Spleen (tissue), 11 donors: ENCODE measurements around the gene HSD11B1. TPM values are rescaled to one million over a fixed set of nuclear protein-coding genes. Genes with fewer than 3 reads are reported as not detected.

Source experiments
- DNase-seq: peaks from one replicate; pipeline ENCODE4 v3.0.0-alpha.2; 2020
- H3K27ac ChIP-seq, 8 donors: fragments of 200-600 bp; sonication (generic) in 7 of 8; 1 replicate in 4 of 8; 2 replicates in 4 of 8; pipeline versions ENCODE4 v1.5.0 to v1.8.0; 2016 to 2021; ENCODE audit warnings: inconsistent platforms in 4 of 8, mild to moderate bottlenecking in 4 of 8, moderate library complexity in 1 of 8
- H3K27me3 ChIP-seq, 7 donors: fragments of 200-600 bp; sonication (generic) in 6 of 7; replicated peaks in 1 of 7; 1 replicate in 4 of 7; 2 replicates in 3 of 7; pipeline versions ENCODE4 v1.5.0 to v1.8.0; 2016 to 2021; ENCODE audit warnings: inconsistent platforms in 3 of 7, mild to moderate bottlenecking in 1 of 7
- H3K36me3 ChIP-seq, 6 donors: fragments of 200-600 bp; sonication (generic) in 5 of 6; 1 replicate in 4 of 6; 2 replicates in 2 of 6; pipeline versions ENCODE4 v1.5.0 to v1.8.0; 2016 to 2021; ENCODE audit warnings: inconsistent platforms in 2 of 6
- H3K4me1 ChIP-seq, 6 donors: fragments of 200-600 bp; sonication (generic) in 5 of 6; 1 replicate in 3 of 6; 2 replicates in 3 of 6; pipeline versions ENCODE4 v1.5.0 to v1.8.0; 2016 to 2021; ENCODE audit warnings: inconsistent platforms in 3 of 6
- H3K4me3 ChIP-seq, 8 donors: fragments of 200-600 bp; sonication (generic) in 7 of 8; 1 replicate in 4 of 8; 2 replicates in 4 of 8; pipeline versions ENCODE4 v1.5.0 to v1.8.0; 2016 to 2021; ENCODE audit warnings: inconsistent platforms in 4 of 8, mild to moderate bottlenecking in 4 of 8, moderate library complexity in 2 of 8
- H3K9me3 ChIP-seq, 8 donors: fragments of 200-600 bp; sonication (generic) in 7 of 8; 1 replicate in 4 of 8; 2 replicates in 4 of 8; pipeline versions ENCODE4 v1.5.0 to v1.8.0; 2016 to 2021; ENCODE audit warnings: inconsistent platforms in 4 of 8
- CTCF ChIP-seq, 11 experiments: fragments of 200-600 bp in 7 of 11; fragments of 450-650 bp in 4 of 11; sonication (generic) in 4 of 11; IDR thresholded peaks in 8 of 11; conservative IDR thresholded peaks in 3 of 11; 1 replicate in 7 of 11; 2 replicates in 4 of 11; pipeline versions ENCODE4 v1.4.0 to v1.8.0; 2016 to 2021; ENCODE audit warnings: antibody characterized with exemption in 11 of 11, inconsistent platforms in 4 of 11, mild to moderate bottlenecking in 1 of 11
- POLR2A ChIP-seq, 3 donors: fragments of 450-650 bp; IDR thresholded peaks; one replicate each; pipeline ENCODE4 v1.5.1; 2017; ENCODE audit warnings: antibody characterized with exemption in 3 of 3, mild to moderate bottlenecking in 1 of 3
- POLR2AphosphoS5 ChIP-seq, 3 donors: sonication (generic); formaldehyde crosslinking; IDR thresholded peaks; one replicate each; pipeline ENCODE4 v1.5.1; 2017; ENCODE audit warnings: antibody characterized with exemption in 3 of 3
- WGBS, 5 donors: extraction: QIAGEN DNeasy Blood & Tissue Kit in 3 of 5; methylation state at CpG; one replicate each; pipeline versions ENCODE4 v1.1.5 to v1.1.7; 2013 to 2018; 5-methylcytosine and 5-hydroxymethylcytosine counted together
- intact Hi-C: fragments of 100-400 bp; cut with DNase I; formaldehyde crosslinking; loops from one replicate; pipeline ENCODE4 v1.15.0; 2023; ENCODE audit warnings: low total_unique reads
- polyA plus RNA-seq, 3 donors: library from polyadenylated mRNA; stranded (reverse); fragments of 200-250 nt; gene quantifications; one replicate each; pipeline ENCODE4 v1.2.1, GENCODE V29; 2013
- total RNA-seq, 7 donors: library from RNA; depleted of rRNA in 3 of 7; stranded (reverse); fragments of >200 nt in 3 of 7; fragmentation: NEBNext Ultra II Directional in 4 of 7; extraction: Animal tissue kit (Norgen Biotek cat#: 25700) in 4 of 7; gene quantifications; one replicate each; pipeline versions ENCODE4 v1.1.0 to v1.2.1, GENCODE V29; 2016 to 2021
- donor health status: healthy with polysubstance abuse.
- donor health status: DM: no; HTN: no; CAD: no; lungs with moderate emphysema.
- donor health status: DM: no; HTN: no; CAD: no.
- donor health status: Bipolar disorder and iron deficiency.
- donor health status: healthy.
- donor health status: DM: no; HTN: no; CAD: no.
- donor health status: DM: yes; HTN: yes; CAD: no.

HSD11B1 gene
- total and polyA plus RNA-seq, 10 donors, result 1.8 to 14.9 (median 3.7) TPM

GRCh38 chr1:209703834-209704504 is 677 bp upstream of the HSD11B1 start:
- Histone ChIP-seq H3K4me1 (peaks cover 0 to 9% (median 4%) of the 10 kb centered on the region in 6 donors), H3K9me3 (no peaks in the 10 kb centered on the region), H3K27me3 (no peaks in the 10 kb centered on the region), H3K4me3 (no peak overlapping the region), H3K36me3 (no peaks in the 10 kb centered on the region), H3K27ac (no peak overlapping the region)
- TF ChIP-seq CTCF (IDR thresholded peaks at IDR 0.05 in 8 of 11, conservative IDR thresholded peaks at IDR 0.05 in 3 of 11) (no peak), POLR2AphosphoS5 (IDR thresholded peaks at IDR 0.05) (no peak), POLR2A (IDR thresholded peaks at IDR 0.05) (no peak)
- DNase-seq, result no peak
- intact Hi-C loops, result no loop called here
- 41 to 64% (median 57%) methylated on average over 6 of the region's 6 CpGs for WGBS, 5 donors

DNA sequence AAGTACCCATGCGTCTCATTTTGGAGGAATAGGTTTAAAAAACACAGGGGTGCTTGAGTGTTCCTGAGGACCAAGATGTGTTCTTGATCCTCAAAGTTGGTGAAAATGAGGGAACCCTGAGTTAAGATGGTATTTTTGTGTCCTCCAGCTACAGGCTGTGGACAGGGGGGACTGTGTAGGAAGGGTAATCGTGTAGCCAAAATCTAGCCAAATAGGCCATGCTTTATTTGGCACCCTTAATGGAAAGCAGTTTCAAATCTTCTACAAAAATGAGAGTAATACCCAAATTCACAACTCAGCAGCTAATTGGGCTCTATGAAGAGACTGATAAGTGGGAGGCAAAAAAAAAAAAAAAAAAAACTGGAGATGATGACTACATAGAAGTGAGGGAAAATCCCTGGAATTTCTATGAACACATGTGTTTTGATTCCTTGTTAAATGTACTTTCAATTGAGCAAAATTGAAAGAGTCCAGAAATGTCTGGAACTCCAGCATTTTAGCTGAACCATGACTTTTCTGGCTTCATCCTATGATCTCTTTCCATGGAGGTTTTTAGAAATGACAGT is 470 bp downstream of the HSD11B1 start:
- H3K27me3 ChIP-seq, result no peaks in the 10 kb centered on the region
- 70 to 90% (median 85%) methylated on average over 2 of the region's 2 CpGs for WGBS, 5 donors
- no peaks in the 10 kb centered on the region for H3K9me3 ChIP-seq
- TF ChIP-seq POLR2A (IDR thresholded peaks at IDR 0.05) (no peak), CTCF (IDR thresholded peaks at IDR 0.05 in 8 of 11, conservative IDR thresholded peaks at IDR 0.05 in 3 of 11) (no peak), POLR2AphosphoS5 (IDR thresholded peaks at IDR 0.05) (no peak)
- H3K27ac ChIP-seq, result peak overlapping the region in 2 of 8 donors; percentile 10 to 27
- no peak for DNase-seq
- no peaks in the 10 kb centered on the region for H3K36me3 ChIP-seq
- intact Hi-C loops, result no loop called here
- H3K4me1 ChIP-seq, result peaks cover 0 to 9% (median 4%) of the 10 kb centered on the region in 6 donors
- H3K4me3 ChIP-seq, result no peak overlapping the region

- 88 to 100% (median 94%) methylated on average over 3 of the region's 3 CpGs for WGBS, 5 donors
- no peaks in the 10 kb centered on the region for H3K36me3 ChIP-seq
- H3K27ac ChIP-seq, result no peak overlapping the region
- H3K4me1 ChIP-seq, result peaks cover 0 to 9% (median 4%) of the 10 kb centered on the region in 6 donors
- H3K9me3 ChIP-seq, result no peaks in the 10 kb centered on the region
- no peak for DNase-seq
- intact Hi-C loops, result no loop called here
- no peaks in the 10 kb centered on the region for H3K27me3 ChIP-seq
- TF ChIP-seq POLR2AphosphoS5 (IDR thresholded peaks at IDR 0.05) (no peak), CTCF (IDR thresholded peaks at IDR 0.05 in 8 of 11, conservative IDR thresholded peaks at IDR 0.05 in 3 of 11) (no peak), POLR2A (IDR thresholded peaks at IDR 0.05) (no peak)
- no peak overlapping the region for H3K4me3 ChIP-seq
These were observed 2.0 kb downstream of the HSD11B1 start for GRCh38 chr1:209706622-209707021.

DNA sequence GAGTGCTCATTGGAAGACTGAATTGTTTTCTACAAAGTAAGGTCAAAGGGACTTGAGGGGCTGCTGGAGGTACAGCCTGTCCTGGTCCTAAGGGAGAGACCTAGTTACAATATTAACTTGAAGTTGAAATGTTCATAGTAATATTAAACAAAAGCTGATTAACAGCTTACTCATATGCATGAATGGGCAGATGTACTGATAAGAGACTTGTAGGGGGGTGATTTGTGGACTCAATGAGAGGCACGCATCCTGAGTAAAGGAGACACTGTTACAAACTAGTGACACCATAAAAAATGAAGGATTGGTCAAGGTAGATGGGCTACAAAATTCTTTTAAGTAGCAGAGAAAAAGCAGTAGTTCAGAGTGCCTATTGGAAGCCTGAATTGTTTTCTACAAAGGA is 2.7 kb downstream of the HSD11B1 start:
- H3K27ac ChIP-seq, result no peak overlapping the region
- 92 to 98% (median 97%) methylated on average over 1 of the region's 1 CpG for WGBS, 5 donors
- H3K36me3 ChIP-seq, result no peaks in the 10 kb centered on the region
- DNase-seq, result no peak
- no peaks in the 10 kb centered on the region for H3K9me3 ChIP-seq
- H3K27me3 ChIP-seq, result no peaks in the 10 kb centered on the region
- intact Hi-C loops, result no loop called here
- no peak overlapping the region for H3K4me3 ChIP-seq
- no peak for TF ChIP-seq POLR2A (IDR thresholded peaks at IDR 0.05)
- no peak for TF ChIP-seq CTCF (IDR thresholded peaks at IDR 0.05 in 8 of 11, conservative IDR thresholded peaks at IDR 0.05 in 3 of 11)
- no peak for TF ChIP-seq POLR2AphosphoS5 (IDR thresholded peaks at IDR 0.05)
- peaks cover 0 to 9% (median 4%) of the 10 kb centered on the region in 6 donors for H3K4me1 ChIP-seq
